MM.1S (cell line): ENCODE measurements around the gene TMEM225B.

Experiments used
- DNase-seq: peaks from one replicate; pipeline ENCODE4 v3.0.0-alpha.2; 2015
- H2AFZ ChIP-seq: fragments of 300-600 bp; sonication (generic); 2 replicates; pipeline ENCODE4 v1.6.0; 2016; ENCODE audit warnings: antibody characterized with exemption, low read length
- H3F3A ChIP-seq: fragments of 300-600 bp; sonication (generic); 2 replicates; pipeline ENCODE4 v1.6.1; 2016; ENCODE audit warnings: mild to moderate bottlenecking, antibody characterized with exemption, low read length, moderate library complexity, mixed read lengths; ENCODE audit not compliant: insufficient read depth
- H3K27ac ChIP-seq: fragments of 300-600 bp; sonication (generic); 2 replicates; pipeline ENCODE4 v1.5.1; 2016; ENCODE audit warnings: mild to moderate bottlenecking, low read length
- H3K27me3 ChIP-seq: fragments of 300-600 bp; sonication (generic); replicated peaks from 2 replicates; pipeline ENCODE4 v1.6.0; 2016; ENCODE audit warnings: low read length; ENCODE audit not compliant: insufficient read depth
- H3K36me3 ChIP-seq: fragments of 300-600 bp; sonication (generic); replicated peaks from 2 replicates; pipeline ENCODE4 v1.6.1; 2016; ENCODE audit warnings: mild to moderate bottlenecking, low read length, mixed read lengths; ENCODE audit not compliant: insufficient read depth
- H3K4me1 ChIP-seq: fragments of 300-600 bp; sonication (generic); 2 replicates; pipeline ENCODE4 v1.6.1; 2016; ENCODE audit warnings: low read length, mixed read lengths
- H3K4me2 ChIP-seq: fragments of 300-600 bp; sonication (generic); 2 replicates; pipeline ENCODE4 v1.6.0; 2016; ENCODE audit warnings: low read depth, low read length
- H3K4me3 ChIP-seq: fragments of 300-600 bp; sonication (generic); 2 replicates; pipeline ENCODE4 v1.5.1; 2016; ENCODE audit warnings: low read length, mixed read lengths
- H3K79me2 ChIP-seq: fragments of 300-600 bp; sonication (generic); 2 replicates; pipeline ENCODE4 v1.6.1; 2016; ENCODE audit warnings: mixed run types, low read length, mixed read lengths
- H3K9ac ChIP-seq: fragments of 300-600 bp; sonication (generic); 2 replicates; pipeline ENCODE4 v1.6.1; 2016; ENCODE audit warnings: low read length, mixed read lengths
- H3K9me2 ChIP-seq: fragments of 300-600 bp; sonication (generic); replicated peaks from 2 replicates; pipeline ENCODE4 v1.6.1; 2016; ENCODE audit warnings: mild to moderate bottlenecking, low read length, mixed read lengths; ENCODE audit not compliant: insufficient read depth
- H3K9me3 ChIP-seq: fragments of 300-600 bp; sonication (generic); replicated peaks from 2 replicates; pipeline ENCODE4 v1.6.1; 2016; ENCODE audit warnings: mild to moderate bottlenecking, low read length, mixed read lengths; ENCODE audit not compliant: insufficient read depth
- H4K20me1 ChIP-seq: fragments of 300-600 bp; sonication (generic); 2 replicates; pipeline ENCODE4 v1.6.1; 2016; ENCODE audit warnings: mild to moderate bottlenecking, low read length, moderate library complexity, mixed read lengths; ENCODE audit not compliant: insufficient read depth
- CTCF ChIP-seq: fragments of 300-600 bp; sonication (generic); IDR thresholded peaks from 2 replicates; pipeline ENCODE4 v1.5.1; 2016; ENCODE audit warnings: antibody characterized with exemption, low read length, mixed read lengths
- EZH2 ChIP-seq: fragments of 300-600 bp; sonication (generic); optimal IDR thresholded peaks from 2 replicates; pipeline ENCODE3; 2017; ENCODE audit warnings: low read depth, mild to moderate bottlenecking, antibody characterized with exemption, low read length, mixed read lengths
- EZH2phosphoT487 ChIP-seq: fragments of 300-600 bp; sonication (generic); IDR thresholded peaks from 2 replicates; pipeline ENCODE4 v1.6.1; 2018; ENCODE audit warnings: antibody characterized with exemption, low read length

The TMEM225B gene

GRCh38 chr7:99645590-99645989 is 47.5 kb downstream of the TMEM225B start:
- Histone ChIP-seq H3K4me1 (no peaks in the 10 kb centered on the region), H4K20me1 (no peaks in the 10 kb centered on the region), H3K9ac (no peak overlapping the region), H3F3A (no peaks in the 10 kb centered on the region), H3K79me2 (no peaks in the 10 kb centered on the region), H3K9me3 (no peaks in the 10 kb centered on the region), H3K27ac (no peak overlapping the region), H3K9me2 (no peaks in the 10 kb centered on the region), H3K36me3 (no peaks in the 10 kb centered on the region), H3K4me3 (no peak overlapping the region), H3K4me2 (no peak overlapping the region), H2AFZ (no peak overlapping the region), H3K27me3 (no peaks in the 10 kb centered on the region)
- TF ChIP-seq CTCF (no peak), EZH2 (no peak)
- DNase-seq, result no peak

- Histone ChIP-seq H3K4me3 (no peak overlapping the region), H3K9me2 (no peaks in the 10 kb centered on the region), H3K9me3 (no peaks in the 10 kb centered on the region), H2AFZ (no peak overlapping the region), H3F3A (no peaks in the 10 kb centered on the region), H3K4me1 (no peaks in the 10 kb centered on the region), H3K79me2 (no peaks in the 10 kb centered on the region), H3K4me2 (no peak overlapping the region), H3K27me3 (no peaks in the 10 kb centered on the region), H4K20me1 (no peaks in the 10 kb centered on the region), H3K36me3 (no peaks in the 10 kb centered on the region), H3K27ac (no peak overlapping the region), H3K9ac (no peak overlapping the region)
- no peak for DNase-seq
- no peak for TF ChIP-seq EZH2
- TF ChIP-seq CTCF, result no peak
- no peak for TF ChIP-seq EZH2phosphoT487
Measured at GRCh38 chr7:99648843-99649242, 50.8 kb downstream of the TMEM225B start.

GRCh38 chr7:99651290-99651689 is 53.2 kb downstream of the TMEM225B start:
- no peak for TF ChIP-seq CTCF
- TF ChIP-seq EZH2, result no peak
- no peak for TF ChIP-seq EZH2phosphoT487
- H2AFZ ChIP-seq, result no peak overlapping the region
- H3K4me1 ChIP-seq, result no peaks in the 10 kb centered on the region
- H4K20me1 ChIP-seq, result no peaks in the 10 kb centered on the region
- no peaks in the 10 kb centered on the region for H3K79me2 ChIP-seq
- H3F3A ChIP-seq, result no peaks in the 10 kb centered on the region
- H3K9me3 ChIP-seq, result no peaks in the 10 kb centered on the region
- H3K4me2 ChIP-seq, result no peak overlapping the region
- no peaks in the 10 kb centered on the region for H3K9me2 ChIP-seq
- no peaks in the 10 kb centered on the region for H3K36me3 ChIP-seq
- H3K4me3 ChIP-seq, result no peak overlapping the region
- H3K9ac ChIP-seq, result no peak overlapping the region
- no peaks in the 10 kb centered on the region for H3K27me3 ChIP-seq
- no peak overlapping the region for H3K27ac ChIP-seq
- no peak for DNase-seq

- Histone ChIP-seq H3K27ac (no peak overlapping the region), H4K20me1 (no peaks in the 10 kb centered on the region), H3K36me3 (no peaks in the 10 kb centered on the region)
Measured at GRCh38 chr7:99652671-99653070, 54.6 kb downstream of the TMEM225B start.

More at GRCh38 chr7:99652671-99653070, 54.6 kb downstream of the TMEM225B start:
- no peak overlapping the region for H3K4me2 ChIP-seq
- no peak overlapping the region for H2AFZ ChIP-seq
- no peaks in the 10 kb centered on the region for H3K27me3 ChIP-seq
- H3K79me2 ChIP-seq, result no peaks in the 10 kb centered on the region
- DNase-seq, result no peak
- H3K4me1 ChIP-seq, result no peaks in the 10 kb centered on the region
- TF ChIP-seq EZH2phosphoT487, result no peak
- no peak for TF ChIP-seq CTCF
- TF ChIP-seq EZH2, result no peak
- no peaks in the 10 kb centered on the region for H3K9me3 ChIP-seq
- H3K9me2 ChIP-seq, result no peaks in the 10 kb centered on the region
- H3F3A ChIP-seq, result no peaks in the 10 kb centered on the region
- H3K4me3 ChIP-seq, result no peak overlapping the region
- H3K9ac ChIP-seq, result no peak overlapping the region
